CD14-positive monocyte (primary cell): ENCODE measurements around the gene SHMT2. TPM values are rescaled to one million over a fixed set of nuclear protein-coding genes. Genes with fewer than 3 reads are reported as not detected.

Source experiments
- DNase-seq, 3 donors: peaks; one replicate each; pipeline ENCODE4 v3.0.0-alpha.2; 2011 to 2022
- H2AFZ ChIP-seq: 2 replicates; pipeline ENCODE4 v1.6.0; 2012; ENCODE audit warnings: mild to moderate bottlenecking, low read depth, low read length, inconsistent platforms; ENCODE audit not compliant: insufficient read depth, poor library complexity, severe bottlenecking
- H3K27ac ChIP-seq, 2 donors: 1 replicate in 1 of 2; 2 replicates in 1 of 2; pipeline ENCODE4 v1.5.1; 2012 to 2013; ENCODE audit warnings: low read length in 2 of 2, control low read depth in 1 of 2, inconsistent platforms in 1 of 2, low read depth in 1 of 2, mild to moderate bottlenecking in 1 of 2
- H3K27me3 ChIP-seq, 2 donors: one replicate each; pipeline versions ENCODE4 v1.6.0 to v1.6.1; 2011 to 2013; ENCODE audit warnings: low read length in 2 of 2; ENCODE audit not compliant: control insufficient read depth in 2 of 2, insufficient read depth in 2 of 2
- H3K36me3 ChIP-seq, 2 donors: replicated peaks in 1 of 2; 1 replicate in 1 of 2; 2 replicates in 1 of 2; pipeline versions ENCODE4 v1.5.1 to v1.6.1; 2012 to 2013; ENCODE audit warnings: low read length in 2 of 2, control low read depth in 1 of 2, inconsistent platforms in 1 of 2, mild to moderate bottlenecking in 1 of 2; ENCODE audit not compliant: insufficient read depth in 2 of 2, control insufficient read depth in 1 of 2
- H3K4me1 ChIP-seq, 2 donors: 1 replicate in 1 of 2; 2 replicates in 1 of 2; pipeline versions ENCODE4 v1.5.1 to v1.6.1; 2012 to 2013; ENCODE audit warnings: low read length in 2 of 2, control low read depth in 1 of 2, inconsistent platforms in 1 of 2, mild to moderate bottlenecking in 1 of 2, moderate library complexity in 1 of 2; ENCODE audit not compliant: insufficient read depth in 2 of 2, control insufficient read depth in 1 of 2
- H3K4me2 ChIP-seq: replicated peaks from 2 replicates; pipeline ENCODE3; 2012; ENCODE audit warnings: low read length, moderate library complexity, mild to moderate bottlenecking; ENCODE audit not compliant: poor library complexity, severe bottlenecking; ENCODE audit errors: extremely low read depth
- H3K4me3 ChIP-seq, 3 experiments: fragments of 200-600 bp in 1 of 3; sonication (generic) in 1 of 3; replicated peaks in 1 of 3; 1 replicate in 2 of 3; 2 replicates in 1 of 3; pipeline ENCODE4 v1.5.1; 2011 to 2013; ENCODE audit warnings: low read length in 3 of 3, mild to moderate bottlenecking in 3 of 3, control low read depth in 2 of 3, low read depth in 2 of 3, inconsistent platforms in 1 of 3, moderate library complexity in 1 of 3
- H3K79me2 ChIP-seq: 2 replicates; pipeline ENCODE4 v1.6.0; 2012; ENCODE audit warnings: mild to moderate bottlenecking, control low read depth, inconsistent platforms, low read length, moderate library complexity; ENCODE audit not compliant: insufficient read depth
- H3K9ac ChIP-seq: 2 replicates; pipeline ENCODE4 v1.6.0; 2017; ENCODE audit warnings: low read length, mild to moderate bottlenecking; ENCODE audit not compliant: insufficient read depth, poor library complexity, severe bottlenecking
- H3K9me3 ChIP-seq, 2 donors: replicated peaks in 1 of 2; 1 replicate in 1 of 2; 2 replicates in 1 of 2; pipeline versions ENCODE4 v1.5.1 to v1.6.1; 2012 to 2013; ENCODE audit warnings: low read length in 2 of 2, control low read depth in 1 of 2; ENCODE audit not compliant: control insufficient read depth in 1 of 2, insufficient read depth in 1 of 2
- H4K20me1 ChIP-seq: 2 replicates; pipeline ENCODE4 v1.6.0; 2012; ENCODE audit warnings: mild to moderate bottlenecking, low read length, control low read depth, moderate library complexity; ENCODE audit not compliant: insufficient read depth
- H3K27ac Mint-ChIP-seq, 7 donors: one replicate each; pipeline ENCODE4 v1.8.0; 2020; ENCODE audit warnings: mild to moderate bottlenecking in 7 of 7, mixed read lengths in 7 of 7, moderate library complexity in 6 of 7, inconsistent platforms in 2 of 7
- H3K27me3 Mint-ChIP-seq, 3 donors: one replicate each; pipeline ENCODE4 v1.8.0; 2021 to 2022; ENCODE audit warnings: low read depth in 3 of 3, mild to moderate bottlenecking in 3 of 3, mixed read lengths in 3 of 3, moderate library complexity in 3 of 3, inconsistent platforms in 1 of 3
- H3K36me3 Mint-ChIP-seq, 2 donors: one replicate each; pipeline ENCODE4 v1.8.0; 2020; ENCODE audit warnings: mixed read lengths in 2 of 2, inconsistent platforms in 1 of 2, mild to moderate bottlenecking in 1 of 2
- H3K4me1 Mint-ChIP-seq: one replicate; pipeline ENCODE4 v1.8.0; 2020; ENCODE audit warnings: mild to moderate bottlenecking, mixed read lengths
- H3K4me3 Mint-ChIP-seq, 2 donors: one replicate each; pipeline ENCODE4 v1.8.0; 2020; ENCODE audit warnings: mild to moderate bottlenecking in 2 of 2, mixed read lengths in 2 of 2, moderate library complexity in 1 of 2
- H3K9me3 Mint-ChIP-seq, 7 donors: one replicate each; pipeline ENCODE4 v1.8.0; 2020 to 2022; ENCODE audit warnings: mixed read lengths in 7 of 7, mild to moderate bottlenecking in 6 of 7, moderate library complexity in 6 of 7, inconsistent platforms in 2 of 7
- CTCF ChIP-seq: fragments of 200-600 bp; IDR thresholded peaks from one replicate; pipeline ENCODE4 v1.8.0; 2022; ENCODE audit warnings: antibody characterized with exemption, mild to moderate bottlenecking
- WGBS: methylation state at CpG from one replicate; pipeline ENCODE4 v1.1.5; 2013; ENCODE audit warnings: missing lambda C conversion rate; ENCODE audit not compliant: insufficient coverage; 5-methylcytosine and 5-hydroxymethylcytosine counted together
- intact Hi-C, 2 donors: fragments of 100-400 bp; cut with micrococcal nuclease; formaldehyde crosslinking; loops; one replicate each; pipeline versions ENCODE4 v1.15.0 to v1.15.1; 2023
- polyA plus RNA-seq, 3 donors: library from polyadenylated mRNA; depleted of rRNA in 1 of 3; unstranded in 2 of 3; stranded (reverse) in 1 of 3; fragments of 300-500 nt in 2 of 3; fragments of >200 nt in 1 of 3; fragmentation: Illumina TruSeq in 2 of 3; gene quantifications; 1 replicate in 2 of 3; 2 replicates in 1 of 3; pipeline ENCODE4 v1.2.3, GENCODE V29; 2012 to 2021

Gene SHMT2
- polyA plus RNA-seq, 3 donors = 36.8 to 52.0 (median 39.8) TPM

- H3K4me2 ChIP-seq = no peak overlapping the region
- 97% methylated on average over 11 of the region's 11 CpGs for WGBS
- peaks cover 98 to 100% of the 10 kb centered on the region in 2 donors for H3K36me3 ChIP-seq
Measured at GRCh38 chr12:57191410-57191809, 38.1 kb upstream of the SHMT2 start.

GRCh38 chr12:57192920-57193319 is 36.6 kb upstream of the SHMT2 start:
- no peak overlapping the region for H3K4me3 Mint-ChIP-seq

More at GRCh38 chr12:57191410-57191809, 38.1 kb upstream of the SHMT2 start:
- no peak for TF ChIP-seq CTCF
- Histone ChIP-seq H2AFZ (no peak overlapping the region), H3K27ac (no peak overlapping the region), H3K27me3 (no peaks in the 10 kb centered on the region), H4K20me1 (peaks cover 100% of the 10 kb centered on the region), H3K79me2 (no peaks in the 10 kb centered on the region), H3K9me3 (no peaks in the 10 kb centered on the region), H3K4me3 (no peak overlapping the region), H3K9ac (no peak overlapping the region), H3K4me1 (no peaks in the 10 kb centered on the region)
- H3K27ac Mint-ChIP-seq = no peak overlapping the region
- H3K36me3 Mint-ChIP-seq = peaks cover 97 to 100% of the 10 kb centered on the region in 2 donors
- intact Hi-C loops = no loop called here
- H3K4me1 Mint-ChIP-seq = no peaks in the 10 kb centered on the region
- peaks cover 3 to 11% (median 5%) of the 10 kb centered on the region in 3 donors for H3K27me3 Mint-ChIP-seq
- DNase-seq = no peak
- no peak overlapping the region for H3K4me3 Mint-ChIP-seq
- peaks cover 0 to 4% (median 2%) of the 10 kb centered on the region in 7 donors for H3K9me3 Mint-ChIP-seq

More at GRCh38 chr12:57192920-57193319, 36.6 kb upstream of the SHMT2 start:
- Histone ChIP-seq H3K4me2 (no peak overlapping the region), H3K27ac (no peak overlapping the region), H3K36me3 (peaks cover 98 to 100% of the 10 kb centered on the region in 2 donors), H3K9me3 (no peaks in the 10 kb centered on the region), H3K9ac (no peak overlapping the region), H3K27me3 (no peaks in the 10 kb centered on the region), H3K79me2 (no peaks in the 10 kb centered on the region), H3K4me3 (no peak overlapping the region), H3K4me1 (no peaks in the 10 kb centered on the region), H2AFZ (no peak overlapping the region), H4K20me1 (peaks cover 100% of the 10 kb centered on the region)
- intact Hi-C loops = no loop called here
- Mint-ChIP-seq H3K4me1 (no peaks in the 10 kb centered on the region), H3K9me3 (peaks cover 0 to 4% (median 2%) of the 10 kb centered on the region in 7 donors), H3K27me3 (peaks cover 3 to 14% (median 5%) of the 10 kb centered on the region in 3 donors), H3K36me3 (peaks cover 97 to 100% of the 10 kb centered on the region in 2 donors), H3K27ac (no peak overlapping the region)
- 98% methylated on average over 14 of the region's 16 CpGs for WGBS
- DNase-seq = no peak
- no peak for TF ChIP-seq CTCF
